ENCODE data around the gene CLCN7. TPM values are rescaled to one million over a fixed set of nuclear protein-coding genes. Genes with fewer than 3 reads are reported as not detected.

Gene CLCN7
- polyA plus RNA-seq, 1 donor from 2014 or later: 40.9 TPM

- Histone ChIP-seq H4K20me1 (ENCODE audit: insufficient read depth) (no peaks in the 10 kb centered on the region), H3K9me2 (ENCODE audit: insufficient read depth, low read length) (no peaks in the 10 kb centered on the region), H3K27ac (ENCODE audit: low read length) (no peak overlapping the region), H3K9me3 (ENCODE audit: low read length) (no peaks in the 10 kb centered on the region), H3K4me2 (ENCODE audit: low read length) (no peak overlapping the region), H3K27me3 (ENCODE audit: insufficient read depth, low read depth, low read length) (no peaks in the 10 kb centered on the region), H3K36me3 (ENCODE audit: insufficient read depth, low read length) (no peaks in the 10 kb centered on the region), H3K4me3 (ENCODE audit: low read length) (no peak overlapping the region), H3F3A (ENCODE audit: insufficient read depth, low read length, poor library complexity, severe bottlenecking) (no peaks in the 10 kb centered on the region), H3K9ac (ENCODE audit: low read length) (no peak overlapping the region), H3K79me2 (replicated peaks; ENCODE audit: insufficient read depth, low read length) (no peaks in the 10 kb centered on the region), H2AFZ (ENCODE audit: low read depth, low read length) (no peak overlapping the region)
- TF ChIP-seq, protein P1, sequence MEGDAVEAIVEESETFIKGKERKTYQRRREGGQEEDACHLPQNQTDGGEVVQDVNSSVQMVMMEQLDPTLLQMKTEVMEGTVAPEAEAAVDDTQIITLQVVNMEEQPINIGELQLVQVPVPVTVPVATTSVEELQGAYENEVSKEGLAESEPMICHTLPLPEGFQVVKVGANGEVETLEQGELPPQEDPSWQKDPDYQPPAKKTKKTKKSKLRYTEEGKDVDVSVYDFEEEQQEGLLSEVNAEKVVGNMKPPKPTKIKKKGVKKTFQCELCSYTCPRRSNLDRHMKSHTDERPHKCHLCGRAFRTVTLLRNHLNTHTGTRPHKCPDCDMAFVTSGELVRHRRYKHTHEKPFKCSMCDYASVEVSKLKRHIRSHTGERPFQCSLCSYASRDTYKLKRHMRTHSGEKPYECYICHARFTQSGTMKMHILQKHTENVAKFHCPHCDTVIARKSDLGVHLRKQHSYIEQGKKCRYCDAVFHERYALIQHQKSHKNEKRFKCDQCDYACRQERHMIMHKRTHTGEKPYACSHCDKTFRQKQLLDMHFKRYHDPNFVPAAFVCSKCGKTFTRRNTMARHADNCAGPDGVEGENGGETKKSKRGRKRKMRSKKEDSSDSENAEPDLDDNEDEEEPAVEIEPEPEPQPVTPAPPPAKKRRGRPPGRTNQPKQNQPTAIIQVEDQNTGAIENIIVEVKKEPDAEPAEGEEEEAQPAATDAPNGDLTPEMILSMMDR (IDR thresholded peaks at IDR 0.05; ENCODE audit: poor library complexity, severe bottlenecking): no peak
Observed at GRCh38 chr16:1448536-1449116, 26.2 kb downstream of the CLCN7 start.

GRCh38 chr16:1447965-1448364, 26.9 kb downstream of the CLCN7 start:
- Histone ChIP-seq H3K27ac (ENCODE audit: low read length) (no peak overlapping the region), H3K4me2 (ENCODE audit: low read length) (no peak overlapping the region), H3F3A (ENCODE audit: insufficient read depth, low read length, poor library complexity, severe bottlenecking) (no peaks in the 10 kb centered on the region), H3K79me2 (replicated peaks; ENCODE audit: insufficient read depth, low read length) (no peaks in the 10 kb centered on the region), H2AFZ (ENCODE audit: low read depth, low read length) (no peak overlapping the region), H3K4me3 (ENCODE audit: low read length) (no peak overlapping the region), H4K20me1 (ENCODE audit: insufficient read depth) (no peaks in the 10 kb centered on the region), H3K9me3 (ENCODE audit: low read length) (no peaks in the 10 kb centered on the region), H3K36me3 (ENCODE audit: insufficient read depth, low read length) (no peaks in the 10 kb centered on the region), H3K27me3 (ENCODE audit: insufficient read depth, low read depth, low read length) (no peaks in the 10 kb centered on the region), H3K9ac (ENCODE audit: low read length) (no peak overlapping the region), H3K9me2 (ENCODE audit: insufficient read depth, low read length) (no peaks in the 10 kb centered on the region)
- TF ChIP-seq, protein P2, sequence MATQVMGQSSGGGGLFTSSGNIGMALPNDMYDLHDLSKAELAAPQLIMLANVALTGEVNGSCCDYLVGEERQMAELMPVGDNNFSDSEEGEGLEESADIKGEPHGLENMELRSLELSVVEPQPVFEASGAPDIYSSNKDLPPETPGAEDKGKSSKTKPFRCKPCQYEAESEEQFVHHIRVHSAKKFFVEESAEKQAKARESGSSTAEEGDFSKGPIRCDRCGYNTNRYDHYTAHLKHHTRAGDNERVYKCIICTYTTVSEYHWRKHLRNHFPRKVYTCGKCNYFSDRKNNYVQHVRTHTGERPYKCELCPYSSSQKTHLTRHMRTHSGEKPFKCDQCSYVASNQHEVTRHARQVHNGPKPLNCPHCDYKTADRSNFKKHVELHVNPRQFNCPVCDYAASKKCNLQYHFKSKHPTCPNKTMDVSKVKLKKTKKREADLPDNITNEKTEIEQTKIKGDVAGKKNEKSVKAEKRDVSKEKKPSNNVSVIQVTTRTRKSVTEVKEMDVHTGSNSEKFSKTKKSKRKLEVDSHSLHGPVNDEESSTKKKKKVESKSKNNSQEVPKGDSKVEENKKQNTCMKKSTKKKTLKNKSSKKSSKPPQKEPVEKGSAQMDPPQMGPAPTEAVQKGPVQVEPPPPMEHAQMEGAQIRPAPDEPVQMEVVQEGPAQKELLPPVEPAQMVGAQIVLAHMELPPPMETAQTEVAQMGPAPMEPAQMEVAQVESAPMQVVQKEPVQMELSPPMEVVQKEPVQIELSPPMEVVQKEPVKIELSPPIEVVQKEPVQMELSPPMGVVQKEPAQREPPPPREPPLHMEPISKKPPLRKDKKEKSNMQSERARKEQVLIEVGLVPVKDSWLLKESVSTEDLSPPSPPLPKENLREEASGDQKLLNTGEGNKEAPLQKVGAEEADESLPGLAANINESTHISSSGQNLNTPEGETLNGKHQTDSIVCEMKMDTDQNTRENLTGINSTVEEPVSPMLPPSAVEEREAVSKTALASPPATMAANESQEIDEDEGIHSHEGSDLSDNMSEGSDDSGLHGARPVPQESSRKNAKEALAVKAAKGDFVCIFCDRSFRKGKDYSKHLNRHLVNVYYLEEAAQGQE (IDR thresholded peaks at IDR 0.05; ENCODE audit: borderline replicate concordance): no peak
- no peak for TF ChIP-seq EZH2 (IDR thresholded peaks at IDR 0.05; ENCODE audit: borderline replicate concordance, insufficient read depth, low read length, poor library complexity, severe bottlenecking)

DNA sequence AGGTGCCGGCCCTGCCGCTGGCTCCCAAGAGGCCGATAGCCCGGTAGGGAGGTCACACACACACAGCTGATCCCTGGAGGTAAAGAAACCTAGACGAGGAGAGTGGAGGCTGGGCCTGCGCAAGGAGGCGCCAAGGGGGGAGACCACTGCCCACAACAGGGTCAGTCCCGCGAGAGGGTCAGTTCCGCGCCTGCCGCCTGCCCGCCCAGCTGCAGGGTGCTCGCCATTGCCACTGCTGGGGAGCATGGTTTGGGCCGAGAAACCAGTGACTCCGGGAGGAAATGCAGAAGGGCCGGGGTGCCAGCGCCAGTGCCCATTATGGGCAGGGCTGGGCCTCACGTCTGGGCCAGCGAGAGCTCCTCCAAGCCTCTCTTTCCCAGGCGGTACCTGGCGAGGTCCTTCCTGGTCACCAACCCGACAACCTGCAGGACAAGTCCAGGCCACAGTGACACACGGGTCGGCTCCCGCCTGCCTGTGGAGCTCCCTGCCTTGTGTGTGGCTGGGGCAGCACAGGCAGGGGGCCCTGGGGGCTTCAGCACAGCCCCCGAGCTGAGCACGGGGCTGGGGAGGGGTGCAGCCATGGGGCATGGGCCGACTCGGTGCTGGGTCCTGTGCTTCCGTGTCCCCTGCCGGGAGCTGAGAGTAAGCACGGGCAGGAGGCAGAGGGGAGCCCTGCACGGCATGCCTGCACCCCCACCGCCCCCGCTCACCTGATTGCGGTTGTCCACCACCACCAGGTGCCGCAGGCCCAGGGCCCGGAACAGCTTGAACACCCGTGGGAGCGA, 28.3 kb downstream of the CLCN7 start:
- no peak overlapping the region for H3K9ac ChIP-seq (ENCODE audit: low read length)

More for the DNA sequence above, 28.3 kb downstream of the CLCN7 start:
- no peaks in the 10 kb centered on the region for H3K79me2 ChIP-seq (replicated peaks; ENCODE audit: insufficient read depth, low read length)
- no peak overlapping the region for H3K4me3 ChIP-seq (ENCODE audit: low read length)
- no peaks in the 10 kb centered on the region for H4K20me1 ChIP-seq (ENCODE audit: insufficient read depth)
- no peak overlapping the region for H2AFZ ChIP-seq (ENCODE audit: low read depth, low read length)
- H3K9me2 ChIP-seq (ENCODE audit: insufficient read depth, low read length): no peaks in the 10 kb centered on the region
- no peak overlapping the region for H3K4me2 ChIP-seq (ENCODE audit: low read length)
- H3K27me3 ChIP-seq (ENCODE audit: insufficient read depth, low read depth, low read length): no peaks in the 10 kb centered on the region
- no peaks in the 10 kb centered on the region for H3K36me3 ChIP-seq (ENCODE audit: insufficient read depth, low read length)
- no peak overlapping the region for H3K27ac ChIP-seq (ENCODE audit: low read length)
- TF ChIP-seq POLR2AphosphoS5 (IDR thresholded peaks at IDR 0.05): no peak
- no peak for TF ChIP-seq MXI1 (conservative IDR thresholded peaks at IDR 0.05; ENCODE audit: poor library complexity, severe bottlenecking)
- TF ChIP-seq, protein P1 (IDR thresholded peaks at IDR 0.05; ENCODE audit: poor library complexity, severe bottlenecking): no peak
- TF ChIP-seq RAD21 (conservative IDR thresholded peaks at IDR 0.05): no peak
- TF ChIP-seq, protein P2 (IDR thresholded peaks at IDR 0.05; ENCODE audit: borderline replicate concordance): no peak
- no peak for TF ChIP-seq SMC3 (conservative IDR thresholded peaks at IDR 0.05; ENCODE audit: poor library complexity)
- no peak for TF ChIP-seq EZH2 (IDR thresholded peaks at IDR 0.05; ENCODE audit: borderline replicate concordance, insufficient read depth, low read length, poor library complexity, severe bottlenecking)
- no peaks in the 10 kb centered on the region for H3F3A ChIP-seq (ENCODE audit: insufficient read depth, low read length, poor library complexity, severe bottlenecking)
- no peaks in the 10 kb centered on the region for H3K9me3 ChIP-seq (ENCODE audit: low read length)
